Vagina (tissue), 2 donors: ENCODE measurements around the gene C2CD5.

Experiments
- CTCF ChIP-seq, 3 experiments: fragments of 450-650 bp in 2 of 3; fragments of 200-600 bp in 1 of 3; sonication (generic) in 1 of 3; IDR thresholded peaks; one replicate each; pipeline ENCODE4 v1.5.1; 2017 to 2019; ENCODE audit warnings: antibody characterized with exemption in 3 of 3, mild to moderate bottlenecking in 2 of 3, moderate library complexity in 2 of 3
- POLR2A ChIP-seq, 2 donors: fragments of 450-650 bp; IDR thresholded peaks; one replicate each; pipeline ENCODE4 v1.6.1; 2017; ENCODE audit warnings: antibody characterized with exemption in 2 of 2, mild to moderate bottlenecking in 2 of 2, moderate library complexity in 2 of 2
- POLR2AphosphoS5 ChIP-seq, 2 donors: sonication (generic); formaldehyde crosslinking; IDR thresholded peaks; one replicate each; pipeline ENCODE4 v1.9.0; 2017; ENCODE audit warnings: antibody characterized with exemption in 2 of 2, mild to moderate bottlenecking in 2 of 2, low read depth in 1 of 2; ENCODE audit not compliant: insufficient read depth in 1 of 2

- no peak for TF ChIP-seq CTCF (IDR thresholded peaks at IDR 0.05)
- TF ChIP-seq POLR2AphosphoS5 (IDR thresholded peaks at IDR 0.05; ENCODE audit: insufficient read depth in 1 of 2, low read depth in 1 of 2): no peak
- no peak for TF ChIP-seq POLR2A (IDR thresholded peaks at IDR 0.05)
Measured at GRCh38 chr12:22477894-22478287, 66.5 kb downstream of the C2CD5 start.
